Fibroblast of lung (primary cell): ENCODE results near the gene HGS.

ENCODE experiments used
- CTCF ChIP-seq, 2 donors: IDR thresholded peaks in 1 of 2; conservative IDR thresholded peaks in 1 of 2; 1 replicate in 1 of 2; 2 replicates in 1 of 2; pipeline ENCODE4 v1.5.1; 2011 to 2012; ENCODE audit warnings: low read length in 2 of 2, control low read depth in 1 of 2, inconsistent platforms in 1 of 2, low read depth in 1 of 2, mild to moderate bottlenecking in 1 of 2
- EZH2 ChIP-seq: IDR thresholded peaks from 2 replicates; pipeline ENCODE4 v1.5.1; 2012; ENCODE audit warnings: low read length, control low read depth, mild to moderate bottlenecking; ENCODE audit errors: missing control alignments

- TF ChIP-seq CTCF (conservative IDR thresholded peaks at IDR 0.05 in 1 of 2, IDR thresholded peaks at IDR 0.05 in 1 of 2; ENCODE audit: low read depth in 1 of 2, low read length in 2 of 2) (no peak), EZH2 (no peak)
Measured at GRCh38 chr17:81737947-81738800, 54.4 kb downstream of the HGS start.
